Measurements from ENCODE around the gene SDHB.

DNA sequence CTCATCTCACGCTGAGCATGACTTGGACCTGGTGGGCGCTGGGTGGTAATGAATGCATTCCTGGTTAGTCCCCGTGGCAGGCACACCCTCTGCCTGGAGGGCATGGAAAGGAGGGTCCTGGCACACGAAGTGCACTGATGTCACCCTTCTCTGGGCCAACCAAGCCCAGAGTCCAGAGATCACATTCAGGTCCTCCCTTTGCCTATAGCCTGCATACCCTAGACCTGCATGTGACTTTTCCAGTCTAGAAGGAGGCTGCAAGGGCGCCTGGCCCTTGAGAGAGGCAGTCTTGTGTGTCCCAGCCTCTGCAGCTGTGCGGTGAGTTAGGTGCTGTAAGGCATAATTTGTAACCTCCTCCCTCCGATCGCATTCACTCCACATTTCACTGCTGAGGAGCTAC lies 43.3 kb upstream of the SDHB start:
- TF ChIP-seq, protein P1, sequence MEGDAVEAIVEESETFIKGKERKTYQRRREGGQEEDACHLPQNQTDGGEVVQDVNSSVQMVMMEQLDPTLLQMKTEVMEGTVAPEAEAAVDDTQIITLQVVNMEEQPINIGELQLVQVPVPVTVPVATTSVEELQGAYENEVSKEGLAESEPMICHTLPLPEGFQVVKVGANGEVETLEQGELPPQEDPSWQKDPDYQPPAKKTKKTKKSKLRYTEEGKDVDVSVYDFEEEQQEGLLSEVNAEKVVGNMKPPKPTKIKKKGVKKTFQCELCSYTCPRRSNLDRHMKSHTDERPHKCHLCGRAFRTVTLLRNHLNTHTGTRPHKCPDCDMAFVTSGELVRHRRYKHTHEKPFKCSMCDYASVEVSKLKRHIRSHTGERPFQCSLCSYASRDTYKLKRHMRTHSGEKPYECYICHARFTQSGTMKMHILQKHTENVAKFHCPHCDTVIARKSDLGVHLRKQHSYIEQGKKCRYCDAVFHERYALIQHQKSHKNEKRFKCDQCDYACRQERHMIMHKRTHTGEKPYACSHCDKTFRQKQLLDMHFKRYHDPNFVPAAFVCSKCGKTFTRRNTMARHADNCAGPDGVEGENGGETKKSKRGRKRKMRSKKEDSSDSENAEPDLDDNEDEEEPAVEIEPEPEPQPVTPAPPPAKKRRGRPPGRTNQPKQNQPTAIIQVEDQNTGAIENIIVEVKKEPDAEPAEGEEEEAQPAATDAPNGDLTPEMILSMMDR (conservative IDR thresholded peaks at IDR 0.05; ENCODE audit: low read length) = no peak
- no peak for TF ChIP-seq EZH2phosphoT487 (IDR thresholded peaks at IDR 0.05; ENCODE audit: borderline replicate concordance, low read depth, low read length)
